Loucy (cell line): ENCODE results near the gene EEF1A2.

ENCODE experiments used
- H2AFZ ChIP-seq: fragments of 200-600 bp; sonication (generic); 2 replicates; pipeline ENCODE4 v1.6.0; 2016; ENCODE audit warnings: antibody characterized with exemption, mild to moderate bottlenecking, low read length, moderate library complexity
- H3F3A ChIP-seq: fragments of 200-600 bp; 2 replicates; pipeline ENCODE4 v1.6.0; 2016; ENCODE audit warnings: antibody characterized with exemption, low read depth, mild to moderate bottlenecking
- H3K27me3 ChIP-seq: fragments of 200-600 bp; sonication (generic); 2 replicates; pipeline ENCODE4 v1.6.1; 2014; ENCODE audit warnings: low read length, mild to moderate bottlenecking; ENCODE audit not compliant: insufficient read depth, poor library complexity, severe bottlenecking
- H3K36me3 ChIP-seq: fragments of 200-600 bp; sonication (generic); 2 replicates; pipeline ENCODE4 v1.6.1; 2016; ENCODE audit warnings: low read length; ENCODE audit not compliant: insufficient read depth
- H3K4me1 ChIP-seq: fragments of 200-600 bp; sonication (generic); 2 replicates; pipeline ENCODE4 v1.5.1; 2014; ENCODE audit warnings: low read length, mild to moderate bottlenecking; ENCODE audit not compliant: insufficient read depth, poor library complexity, severe bottlenecking
- H3K4me2 ChIP-seq: fragments of 200-600 bp; sonication (generic); 2 replicates; pipeline ENCODE4 v1.6.0; 2014; ENCODE audit warnings: antibody characterized with exemption, low read length, low read depth, mild to moderate bottlenecking; ENCODE audit not compliant: poor library complexity, severe bottlenecking
- H3K4me3 ChIP-seq: fragments of 200-600 bp; sonication (generic); 2 replicates; pipeline ENCODE4 v1.5.1; 2014; ENCODE audit warnings: low read length, mild to moderate bottlenecking, mixed read lengths; ENCODE audit not compliant: poor library complexity, severe bottlenecking
- H3K79me2 ChIP-seq: fragments of 200-600 bp; sonication (generic); 2 replicates; pipeline ENCODE4 v1.6.1; 2014; ENCODE audit warnings: low read length; ENCODE audit not compliant: insufficient read depth
- H3K9ac ChIP-seq: fragments of 200-600 bp; sonication (generic); 2 replicates; pipeline ENCODE4 v1.6.0; 2014; ENCODE audit warnings: mild to moderate bottlenecking, low read depth, low read length, moderate library complexity; ENCODE audit not compliant: poor library complexity, severe bottlenecking
- H3K9me2 ChIP-seq: fragments of 200-600 bp; sonication (generic); replicated peaks from 2 replicates; pipeline ENCODE4 v1.6.1; 2016; ENCODE audit warnings: low read depth, low read length, mixed read lengths
- H3K9me3 ChIP-seq: fragments of 200-600 bp; sonication (generic); 2 replicates; pipeline ENCODE4 v1.6.1; 2014; ENCODE audit warnings: mild to moderate bottlenecking, antibody characterized with exemption, low read length, low read depth; ENCODE audit not compliant: insufficient read depth
- H4K20me1 ChIP-seq: fragments of 200-600 bp; sonication (generic); 2 replicates; pipeline ENCODE4 v1.6.0; 2014; ENCODE audit warnings: antibody characterized with exemption, low read length, mild to moderate bottlenecking; ENCODE audit not compliant: insufficient read depth, poor library complexity, severe bottlenecking
- CTCF ChIP-seq: fragments of 200-600 bp; sonication (generic); conservative IDR thresholded peaks from 2 replicates; pipeline ENCODE4 v1.5.1; 2014; ENCODE audit warnings: mild to moderate bottlenecking, antibody characterized with exemption, low read length
- EZH2phosphoT487 ChIP-seq: fragments of 200-600 bp; IDR thresholded peaks from 2 replicates; pipeline ENCODE4 v1.6.1; 2018; ENCODE audit warnings: antibody characterized with exemption, mild to moderate bottlenecking, moderate library complexity, borderline replicate concordance

The EEF1A2 gene

DNA sequence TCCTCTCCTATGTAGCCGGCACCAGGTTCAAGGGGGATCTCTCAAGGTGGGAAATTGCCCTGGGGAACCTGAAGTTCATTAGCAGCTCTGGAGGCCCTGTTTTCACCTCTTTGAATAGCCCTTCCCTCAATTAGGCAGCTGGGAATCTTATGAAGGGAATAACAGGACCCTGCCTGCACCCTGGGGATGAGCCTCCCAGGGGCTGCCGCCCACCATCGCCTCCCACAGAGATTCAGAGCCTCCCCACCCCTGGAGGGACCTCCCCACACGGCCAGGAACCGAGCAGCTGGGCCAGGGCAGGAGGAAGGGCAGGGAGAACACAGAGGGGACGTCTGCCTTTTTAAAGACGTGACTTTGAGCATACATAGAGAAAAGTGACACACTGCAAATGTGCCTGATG, 4.6 kb upstream of the EEF1A2 start:
- TF ChIP-seq EZH2phosphoT487 = no peak
- TF ChIP-seq CTCF = no peak
- Histone ChIP-seq H3K9me3 (no peaks in the 10 kb centered on the region; the same call in 1 of the 2 replicates), H3K4me2 (no peak overlapping the region), H3K4me1 (no peaks in the 10 kb centered on the region), H3K9ac (no peak overlapping the region), H3K4me3 (no peak overlapping the region), H3K9me2 (no peaks in the 10 kb centered on the region), H3K79me2 (no peaks in the 10 kb centered on the region), H2AFZ (no peak overlapping the region), H4K20me1 (no peaks in the 10 kb centered on the region), H3K36me3 (no peaks in the 10 kb centered on the region), H3K27me3 (no peaks in the 10 kb centered on the region), H3F3A (no peaks in the 10 kb centered on the region)

- Histone ChIP-seq H3K79me2 (no peaks in the 10 kb centered on the region), H3K9ac (no peak overlapping the region), H2AFZ (no peak overlapping the region), H3K27me3 (no peaks in the 10 kb centered on the region), H4K20me1 (no peaks in the 10 kb centered on the region), H3K4me2 (no peak overlapping the region), H3K4me3 (no peak overlapping the region), H3K9me3 (no peaks in the 10 kb centered on the region; the same call in 1 of the 2 replicates), H3F3A (no peaks in the 10 kb centered on the region), H3K36me3 (no peaks in the 10 kb centered on the region), H3K9me2 (no peaks in the 10 kb centered on the region), H3K4me1 (no peaks in the 10 kb centered on the region)
- TF ChIP-seq EZH2phosphoT487 = no peak
Observed at GRCh38 chr20:63502671-63503172, 3.8 kb upstream of the EEF1A2 start.

- Histone ChIP-seq H3F3A (no peaks in the 10 kb centered on the region), H4K20me1 (no peaks in the 10 kb centered on the region), H3K9me3 (no peaks in the 10 kb centered on the region; the same call in 1 of the 2 replicates), H3K79me2 (no peaks in the 10 kb centered on the region), H3K27me3 (no peaks in the 10 kb centered on the region), H3K4me3 (no peak overlapping the region), H3K4me2 (no peak overlapping the region), H3K36me3 (no peaks in the 10 kb centered on the region), H3K9ac (no peak overlapping the region), H3K4me1 (no peaks in the 10 kb centered on the region), H3K9me2 (no peaks in the 10 kb centered on the region), H2AFZ (no peak overlapping the region)
- TF ChIP-seq CTCF (no peak), EZH2phosphoT487 (no peak)
Observed at GRCh38 chr20:63501818-63502670, 3.2 kb upstream of the EEF1A2 start.
